Liver (tissue), 9 donors: ENCODE results near the gene DNAL1. TPM values are rescaled to one million over a fixed set of nuclear protein-coding genes. Genes with fewer than 3 reads are reported as not detected.

ENCODE experiments used
- DNase-seq: peaks from one replicate; pipeline ENCODE4 v3.0.0-alpha.2; 2017; ENCODE audit warnings: low spot score
- H3K27ac ChIP-seq, 2 donors: one replicate each; pipeline ENCODE4 v1.7.0; 2013; ENCODE audit warnings: inconsistent platforms in 2 of 2, low read length in 2 of 2, control low read depth in 1 of 2, low read depth in 1 of 2, mild to moderate bottlenecking in 1 of 2
- H3K27me3 ChIP-seq, 4 donors: one replicate each; pipeline versions ENCODE4 v1.6.1 to v1.7.0; 2013; ENCODE audit warnings: low read length in 3 of 4, inconsistent platforms in 1 of 4, mild to moderate bottlenecking in 1 of 4, moderate library complexity in 1 of 4; ENCODE audit not compliant: control insufficient read depth in 4 of 4, insufficient read depth in 4 of 4
- H3K36me3 ChIP-seq, 4 donors: one replicate each; pipeline versions ENCODE4 v1.6.1 to v1.7.0; 2013; ENCODE audit warnings: low read length in 3 of 4, mild to moderate bottlenecking in 3 of 4, low read depth in 1 of 4, moderate library complexity in 1 of 4; ENCODE audit not compliant: control insufficient read depth in 4 of 4, insufficient read depth in 3 of 4
- H3K4me1 ChIP-seq, 4 donors: one replicate each; pipeline versions ENCODE4 v1.6.1 to v1.7.0; 2013; ENCODE audit warnings: low read length in 3 of 4, mild to moderate bottlenecking in 3 of 4, moderate library complexity in 1 of 4; ENCODE audit not compliant: control insufficient read depth in 4 of 4, insufficient read depth in 4 of 4
- H3K4me3 ChIP-seq, 3 donors: one replicate each; pipeline versions ENCODE4 v1.6.1 to v1.7.0; 2013; ENCODE audit warnings: low read length in 3 of 3, control low read depth in 1 of 3, low read depth in 1 of 3, mild to moderate bottlenecking in 1 of 3
- H3K9ac ChIP-seq, 2 donors: one replicate each; pipeline ENCODE4 v1.7.0; 2013; ENCODE audit warnings: low read length in 2 of 2, mild to moderate bottlenecking in 2 of 2, moderate library complexity in 2 of 2, control low read depth in 1 of 2, low read depth in 1 of 2
- H3K9me3 ChIP-seq, 4 donors: one replicate each; pipeline versions ENCODE4 v1.6.1 to v1.7.0; 2013; ENCODE audit warnings: low read length in 3 of 4; ENCODE audit not compliant: control insufficient read depth in 4 of 4
- CTCF ChIP-seq: fragments of 150-350 bp; IDR thresholded peaks from 2 replicates; pipeline ENCODE4 v1.5.1; 2017; ENCODE audit warnings: improper control_type of control experiment, low read depth, low read length; ENCODE audit not compliant: missing input control
- EGR1 ChIP-seq, 2 donors: IDR thresholded peaks; 2 replicates each; pipeline ENCODE4 v1.6.1; 2016 to 2018; ENCODE audit warnings: antibody characterized with exemption in 2 of 2, low read depth in 2 of 2
- FOXA1 ChIP-seq: IDR thresholded peaks from 2 replicates; pipeline ENCODE4 v1.6.1; 2016; ENCODE audit warnings: antibody characterized with exemption
- FOXA2 ChIP-seq: IDR thresholded peaks from 2 replicates; pipeline ENCODE4 v1.6.1; 2016; ENCODE audit warnings: antibody characterized with exemption
- HNF4A ChIP-seq, 2 donors: conservative IDR thresholded peaks; 2 replicates each; pipeline ENCODE4 v1.6.1; 2016; ENCODE audit warnings: antibody characterized with exemption in 2 of 2, mild to moderate bottlenecking in 2 of 2
- HNF4G ChIP-seq: IDR thresholded peaks from 2 replicates; pipeline ENCODE4 v1.6.1; 2016; ENCODE audit warnings: antibody characterized with exemption
- JUND ChIP-seq, 2 donors: IDR thresholded peaks; 2 replicates each; pipeline ENCODE4 v1.6.1; 2016; ENCODE audit warnings: antibody characterized with exemption in 2 of 2
- NR2F2 ChIP-seq: IDR thresholded peaks from 2 replicates; pipeline ENCODE4 v1.6.1; 2016; ENCODE audit warnings: antibody characterized with exemption
- SP1 ChIP-seq: IDR thresholded peaks from 2 replicates; pipeline ENCODE4 v1.6.1; 2018; ENCODE audit warnings: antibody characterized with exemption, mild to moderate bottlenecking
- TAF1 ChIP-seq: conservative IDR thresholded peaks from 2 replicates; pipeline ENCODE4 v1.6.1; 2016; ENCODE audit warnings: antibody characterized with exemption, mild to moderate bottlenecking
- WGBS: extraction: QIAGEN DNeasy Blood & Tissue Kit; methylation state at CpG from one replicate; pipeline ENCODE4 v1.1.7; 2013; 5-methylcytosine and 5-hydroxymethylcytosine counted together
- polyA plus RNA-seq, 2 donors: library from polyadenylated mRNA; stranded (reverse) in 1 of 2; unstranded in 1 of 2; fragments of 200-250 nt in 1 of 2; fragments of >200 nt in 1 of 2; fragmentation: Nextera tagmentation in 1 of 2; extraction: Ambion mirVana in 1 of 2; gene quantifications; one replicate each; pipeline versions ENCODE4 v1.2.1 to v1.2.3, GENCODE V29; 2013 to 2015
- total RNA-seq, 2 donors: library from RNA; depleted of rRNA; stranded (reverse); fragments of >200 nt; gene quantifications; one replicate each; pipeline ENCODE4 v1.2.3, GENCODE V29; 2014
- TF ChIP-seq, protein P1 (sequence below): IDR thresholded peaks from 2 replicates; pipeline ENCODE4 v1.6.1; 2016; ENCODE audit warnings: antibody characterized with exemption
- TF ChIP-seq, protein P2 (sequence below): IDR thresholded peaks from 2 replicates; pipeline ENCODE4 v1.6.1; 2016; ENCODE audit warnings: antibody characterized with exemption, mild to moderate bottlenecking
- TF ChIP-seq, protein P3 (sequence below): IDR thresholded peaks from 2 replicates; pipeline ENCODE4 v1.6.1; 2016; ENCODE audit warnings: antibody characterized with exemption
- TF ChIP-seq, protein P4 (sequence below): IDR thresholded peaks from 2 replicates; pipeline ENCODE4 v1.6.1; 2016; ENCODE audit warnings: antibody characterized with exemption
- donor health status: healthy.
- donor health status: healthy.
- donor health status: healthy.
- donor health status: healthy.
- donor health status: healthy.

Gene DNAL1
- total and polyA plus RNA-seq, 4 donors = 1.9 to 3.4 (median 2.4) TPM

GRCh38 chr14:73616831-73617230 is 28.0 kb upstream of the DNAL1 start (continued):
- no peak for TF ChIP-seq HNF4G
- no peak for TF ChIP-seq TAF1
- no peak for TF ChIP-seq NR2F2
- TF ChIP-seq FOXA2 = no peak

- peaks cover 0 to 2% (median 0%) of the 10 kb centered on the region in 4 donors for H3K36me3 ChIP-seq
- H3K27ac ChIP-seq = no peak overlapping the region
- H3K27me3 ChIP-seq = no peaks in the 10 kb centered on the region
- no peak overlapping the region for H3K9ac ChIP-seq
- no peak for DNase-seq
- WGBS = 44% methylated on average over 1 of the region's 1 CpG
- no peak overlapping the region for H3K4me3 ChIP-seq
- peaks cover 0 to 8% (median 2%) of the 10 kb centered on the region in 4 donors for H3K4me1 ChIP-seq
- no peaks in the 10 kb centered on the region for H3K9me3 ChIP-seq
- TF ChIP-seq CTCF (no peak), EGR1 (IDR thresholded peaks at IDR 0.05; ENCODE audit: low read depth in 2 of 2) (no peak), HNF4A (conservative IDR thresholded peaks at IDR 0.05) (no peak), JUND (IDR thresholded peaks at IDR 0.05) (no peak), FOXA1 (no peak), FOXA2 (no peak), SP1 (no peak), HNF4G (no peak), TAF1 (no peak), NR2F2 (no peak)
- TF ChIP-seq, protein P1, sequence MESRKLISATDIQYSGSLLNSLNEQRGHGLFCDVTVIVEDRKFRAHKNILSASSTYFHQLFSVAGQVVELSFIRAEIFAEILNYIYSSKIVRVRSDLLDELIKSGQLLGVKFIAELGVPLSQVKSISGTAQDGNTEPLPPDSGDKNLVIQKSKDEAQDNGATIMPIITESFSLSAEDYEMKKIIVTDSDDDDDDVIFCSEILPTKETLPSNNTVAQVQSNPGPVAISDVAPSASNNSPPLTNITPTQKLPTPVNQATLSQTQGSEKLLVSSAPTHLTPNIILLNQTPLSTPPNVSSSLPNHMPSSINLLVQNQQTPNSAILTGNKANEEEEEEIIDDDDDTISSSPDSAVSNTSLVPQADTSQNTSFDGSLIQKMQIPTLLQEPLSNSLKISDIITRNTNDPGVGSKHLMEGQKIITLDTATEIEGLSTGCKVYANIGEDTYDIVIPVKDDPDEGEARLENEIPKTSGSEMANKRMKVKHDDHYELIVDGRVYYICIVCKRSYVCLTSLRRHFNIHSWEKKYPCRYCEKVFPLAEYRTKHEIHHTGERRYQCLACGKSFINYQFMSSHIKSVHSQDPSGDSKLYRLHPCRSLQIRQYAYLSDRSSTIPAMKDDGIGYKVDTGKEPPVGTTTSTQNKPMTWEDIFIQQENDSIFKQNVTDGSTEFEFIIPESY = no peak
- TF ChIP-seq, protein P2, sequence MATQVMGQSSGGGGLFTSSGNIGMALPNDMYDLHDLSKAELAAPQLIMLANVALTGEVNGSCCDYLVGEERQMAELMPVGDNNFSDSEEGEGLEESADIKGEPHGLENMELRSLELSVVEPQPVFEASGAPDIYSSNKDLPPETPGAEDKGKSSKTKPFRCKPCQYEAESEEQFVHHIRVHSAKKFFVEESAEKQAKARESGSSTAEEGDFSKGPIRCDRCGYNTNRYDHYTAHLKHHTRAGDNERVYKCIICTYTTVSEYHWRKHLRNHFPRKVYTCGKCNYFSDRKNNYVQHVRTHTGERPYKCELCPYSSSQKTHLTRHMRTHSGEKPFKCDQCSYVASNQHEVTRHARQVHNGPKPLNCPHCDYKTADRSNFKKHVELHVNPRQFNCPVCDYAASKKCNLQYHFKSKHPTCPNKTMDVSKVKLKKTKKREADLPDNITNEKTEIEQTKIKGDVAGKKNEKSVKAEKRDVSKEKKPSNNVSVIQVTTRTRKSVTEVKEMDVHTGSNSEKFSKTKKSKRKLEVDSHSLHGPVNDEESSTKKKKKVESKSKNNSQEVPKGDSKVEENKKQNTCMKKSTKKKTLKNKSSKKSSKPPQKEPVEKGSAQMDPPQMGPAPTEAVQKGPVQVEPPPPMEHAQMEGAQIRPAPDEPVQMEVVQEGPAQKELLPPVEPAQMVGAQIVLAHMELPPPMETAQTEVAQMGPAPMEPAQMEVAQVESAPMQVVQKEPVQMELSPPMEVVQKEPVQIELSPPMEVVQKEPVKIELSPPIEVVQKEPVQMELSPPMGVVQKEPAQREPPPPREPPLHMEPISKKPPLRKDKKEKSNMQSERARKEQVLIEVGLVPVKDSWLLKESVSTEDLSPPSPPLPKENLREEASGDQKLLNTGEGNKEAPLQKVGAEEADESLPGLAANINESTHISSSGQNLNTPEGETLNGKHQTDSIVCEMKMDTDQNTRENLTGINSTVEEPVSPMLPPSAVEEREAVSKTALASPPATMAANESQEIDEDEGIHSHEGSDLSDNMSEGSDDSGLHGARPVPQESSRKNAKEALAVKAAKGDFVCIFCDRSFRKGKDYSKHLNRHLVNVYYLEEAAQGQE = no peak
- TF ChIP-seq, protein P3, sequence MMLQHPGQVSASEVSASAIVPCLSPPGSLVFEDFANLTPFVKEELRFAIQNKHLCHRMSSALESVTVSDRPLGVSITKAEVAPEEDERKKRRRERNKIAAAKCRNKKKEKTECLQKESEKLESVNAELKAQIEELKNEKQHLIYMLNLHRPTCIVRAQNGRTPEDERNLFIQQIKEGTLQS = no peak
Observed at GRCh38 chr14:73619524-73619923, 25.3 kb upstream of the DNAL1 start.

DNA sequence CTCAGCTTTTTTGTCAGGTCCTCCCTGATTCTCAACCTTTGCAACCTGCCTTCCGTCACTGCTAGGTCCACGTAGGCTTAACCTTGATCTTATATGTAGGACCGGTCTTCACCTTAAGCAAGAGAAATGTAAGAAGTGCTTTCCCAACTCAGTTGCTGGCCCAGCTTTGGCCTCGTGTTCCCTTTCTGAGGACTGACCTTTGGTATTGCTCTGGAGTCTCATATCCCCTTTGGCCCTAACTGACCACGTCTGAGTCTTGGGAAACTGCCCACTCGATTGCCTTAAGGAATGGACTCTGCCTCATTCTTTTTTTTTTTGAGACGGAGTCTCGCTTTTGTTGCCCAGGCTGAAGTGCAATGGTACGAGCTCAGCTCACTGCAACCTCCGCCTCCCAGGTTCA is 24.5 kb upstream of the DNAL1 start:
- Histone ChIP-seq H3K4me3 (no peak overlapping the region), H3K9ac (no peak overlapping the region), H3K4me1 (peaks cover 0 to 8% (median 2%) of the 10 kb centered on the region in 4 donors), H3K36me3 (peaks cover 0 to 2% (median 0%) of the 10 kb centered on the region in 4 donors), H3K27ac (no peak overlapping the region), H3K27me3 (no peaks in the 10 kb centered on the region), H3K9me3 (no peaks in the 10 kb centered on the region)
- WGBS = 66% methylated on average over 10 of the region's 10 CpGs
- DNase-seq = no peak
- TF ChIP-seq, protein P4, sequence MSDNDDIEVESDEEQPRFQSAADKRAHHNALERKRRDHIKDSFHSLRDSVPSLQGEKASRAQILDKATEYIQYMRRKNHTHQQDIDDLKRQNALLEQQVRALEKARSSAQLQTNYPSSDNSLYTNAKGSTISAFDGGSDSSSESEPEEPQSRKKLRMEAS = no peak
- TF ChIP-seq HNF4A (conservative IDR thresholded peaks at IDR 0.05) = peak; percentile 36 to 54
